Stimulated activated CD4-positive, alpha-beta T cell treated with anti-CD3 and anti-CD28 coated beads, Interleukin-4, amount 100 ng/mL, for 48 hours (primary cell): Measurements from ENCODE around the gene C1QTNF3.
"Not testable (repeated sequence)": the region's sequence is repeated elsewhere in the genome, so short reads cannot be mapped to it uniquely, and the experiment has no call there.

Experiments
- DNase-seq, 2 donors: peaks; one replicate each; pipeline ENCODE4 v3.0.0-alpha.2; 2020; ENCODE audit warnings: low read depth in 2 of 2

C1QTNF3 gene

DNA sequence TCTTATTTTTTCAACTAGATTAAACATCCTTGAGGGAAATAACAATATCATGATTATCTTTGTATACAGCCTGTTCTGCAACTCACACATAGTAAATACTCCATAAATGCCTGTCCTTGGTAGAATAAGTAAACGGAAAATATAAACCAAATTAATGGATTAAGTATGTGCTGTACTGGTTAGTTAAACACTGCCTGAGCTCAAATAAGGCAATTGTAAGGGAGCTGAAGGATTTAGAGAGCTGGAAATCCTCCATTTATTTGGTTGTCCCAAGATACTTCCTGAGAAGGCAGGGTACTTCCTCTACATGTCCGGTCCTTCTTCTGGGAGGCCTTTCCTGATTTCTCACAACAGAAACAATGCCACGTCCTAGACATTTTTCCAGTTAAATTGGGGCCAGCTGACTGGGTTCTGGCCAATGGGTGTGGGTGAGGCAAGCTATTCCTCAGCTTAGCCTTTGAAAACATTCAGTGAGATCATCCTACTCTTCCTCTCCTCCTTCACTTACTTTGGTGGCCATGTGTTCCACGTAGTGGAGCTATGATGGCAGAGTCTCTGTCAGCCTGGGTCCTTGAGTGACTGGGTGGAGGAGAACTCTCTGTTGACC, 8.5 kb upstream of the C1QTNF3 start:
- DNase-seq, result no peak

DNA sequence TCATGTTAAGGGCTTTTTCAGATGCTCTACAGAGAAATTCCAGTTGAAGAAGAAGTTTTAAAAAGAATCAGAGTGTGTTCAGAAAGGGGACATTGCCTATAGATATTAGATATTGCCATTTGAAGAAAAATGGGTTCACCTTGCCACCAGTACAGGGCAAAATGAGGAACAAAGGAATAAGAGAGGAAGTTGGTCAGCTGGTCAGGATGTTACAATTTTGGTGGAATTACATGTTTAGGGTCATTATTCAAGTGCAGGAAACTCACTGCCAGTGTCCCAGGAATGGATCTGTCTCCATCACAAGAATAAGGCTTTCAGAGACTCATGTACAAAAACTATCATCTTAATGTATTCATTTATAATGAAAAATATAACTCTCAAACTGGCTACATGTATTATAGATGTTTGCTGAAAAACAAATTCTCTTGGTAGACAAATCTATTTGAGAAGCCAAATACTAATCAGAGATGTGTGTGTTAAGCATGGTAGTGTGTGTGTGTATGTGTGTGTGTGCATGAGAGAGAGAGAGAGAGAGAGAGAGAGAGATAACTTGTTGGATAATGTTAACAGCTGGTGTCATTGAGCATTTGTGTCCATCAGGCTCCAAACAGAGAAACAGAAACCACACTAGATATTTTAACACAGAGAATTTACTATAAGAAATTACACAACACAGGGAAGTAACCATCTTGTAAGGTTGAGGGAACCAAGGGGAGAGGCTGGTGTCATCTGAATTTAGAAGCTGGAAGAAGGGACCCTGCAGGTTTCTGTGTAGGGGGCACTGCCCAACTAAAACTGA, 5.0 kb upstream of the C1QTNF3 start:
- DNase-seq, result no peak

DNA sequence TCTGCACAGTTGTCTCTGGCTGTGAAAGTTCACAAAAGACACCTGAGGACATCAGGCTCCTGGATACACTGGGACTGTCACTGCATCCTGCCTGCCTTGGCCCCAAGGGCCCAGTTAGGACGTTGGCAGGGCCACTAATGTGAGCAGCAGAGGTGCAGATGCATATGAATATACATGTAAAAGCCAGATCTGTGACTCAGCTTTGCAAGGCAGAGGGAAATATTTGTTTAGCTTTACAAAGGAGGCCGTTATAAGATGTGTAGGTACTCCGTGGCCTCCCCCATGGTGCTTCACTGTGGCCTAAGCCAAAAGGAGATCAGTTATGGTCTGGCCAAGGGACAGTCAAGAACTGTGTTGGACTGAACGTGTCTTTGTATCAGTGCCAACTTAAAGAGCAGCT, 4.1 kb upstream of the C1QTNF3 start:
- no peak for DNase-seq

DNA sequence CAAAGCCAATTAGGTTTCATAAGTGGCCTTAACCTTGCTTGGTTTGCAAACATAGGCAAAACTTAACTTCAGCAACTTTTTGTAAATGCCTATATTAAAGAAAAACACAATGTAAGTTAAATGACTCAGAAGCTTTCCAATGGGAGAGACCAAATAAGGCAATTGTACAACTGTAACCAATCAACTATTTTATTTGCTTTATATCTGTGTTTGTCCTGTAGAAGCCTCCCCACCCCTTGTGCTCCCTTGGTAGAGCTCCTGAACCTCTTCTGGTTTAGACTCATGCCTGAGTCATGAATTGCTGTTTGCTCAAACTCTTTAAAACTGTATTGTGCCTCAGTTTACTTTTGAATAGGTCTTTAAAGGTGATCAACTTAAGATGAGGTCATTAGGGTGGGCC, 3.0 kb upstream of the C1QTNF3 start:
- DNase-seq, result no peak

DNA sequence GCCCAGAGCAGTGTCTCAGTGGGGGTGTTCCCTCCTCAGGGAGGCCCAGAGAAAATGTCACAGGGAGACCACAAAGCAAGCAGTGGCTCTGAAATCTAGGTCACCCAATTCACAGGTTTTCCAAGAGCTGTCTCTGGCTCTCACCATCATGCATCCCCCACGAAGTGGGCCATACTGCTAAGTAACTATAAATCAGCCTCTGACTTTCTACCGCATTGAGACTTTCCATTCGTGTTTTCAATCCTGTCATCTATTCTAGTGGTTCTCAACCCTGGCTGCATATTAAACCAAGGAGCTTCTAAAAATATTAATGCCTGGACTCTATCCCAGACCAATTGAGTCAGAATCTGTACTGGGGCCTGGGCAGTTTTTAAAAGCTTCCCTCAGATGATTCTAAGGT, 2.0 kb upstream of the C1QTNF3 start:
- no peak for DNase-seq

DNA sequence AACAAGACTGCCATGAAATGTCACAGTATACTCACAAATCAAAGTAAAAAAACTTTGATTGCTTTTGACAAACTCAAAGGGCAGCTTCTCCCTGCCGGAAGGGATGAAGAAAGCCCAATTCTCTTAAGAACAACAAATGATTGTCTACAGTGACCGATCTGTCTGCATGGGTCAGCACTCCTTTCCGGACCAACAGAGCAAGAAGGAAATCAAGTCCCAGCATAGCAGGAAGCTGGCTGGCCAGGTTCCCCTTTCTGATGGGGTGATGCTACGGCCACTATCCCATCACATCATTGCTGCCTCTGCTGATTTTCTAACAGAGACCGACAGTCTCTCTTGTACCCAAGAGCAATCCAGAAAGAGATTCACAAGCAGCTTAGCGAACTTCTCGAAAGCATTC, 692 bp downstream of the C1QTNF3 start:
- DNase-seq, result no peak

DNA sequence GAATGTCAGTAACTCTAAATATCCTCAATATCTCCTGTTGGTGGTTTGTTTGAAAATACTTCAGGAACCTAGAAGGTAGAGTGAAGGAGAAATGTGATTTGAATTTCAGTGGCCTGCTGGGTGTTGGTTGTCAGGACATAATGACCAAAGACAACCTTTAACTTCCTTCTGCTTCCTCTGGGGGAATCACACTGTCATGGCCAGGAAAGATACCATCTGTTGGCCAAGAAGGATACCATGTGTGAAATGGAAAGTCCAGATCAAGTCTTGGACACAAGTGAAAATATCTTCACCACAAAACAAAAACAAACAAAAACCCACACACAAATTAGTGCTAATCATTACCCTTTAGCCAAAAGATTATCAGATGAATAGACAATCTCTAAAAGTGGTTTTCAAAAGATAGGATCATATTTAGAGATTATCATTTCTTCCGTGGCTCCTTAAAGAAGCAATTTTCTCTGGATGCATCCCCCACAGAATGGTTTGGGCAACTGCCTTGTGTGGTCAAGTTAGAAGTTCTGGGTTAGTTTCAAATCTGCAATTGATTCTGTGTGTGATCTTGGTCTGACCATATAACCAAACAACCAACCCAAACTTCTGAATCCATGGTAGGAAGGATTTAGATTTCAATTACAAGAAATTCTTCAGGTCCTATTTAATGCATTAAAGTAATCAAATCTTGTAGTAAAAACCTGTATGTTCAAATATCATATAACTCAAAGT, 1.6 kb downstream of the C1QTNF3 start:
- no peak for DNase-seq

DNA sequence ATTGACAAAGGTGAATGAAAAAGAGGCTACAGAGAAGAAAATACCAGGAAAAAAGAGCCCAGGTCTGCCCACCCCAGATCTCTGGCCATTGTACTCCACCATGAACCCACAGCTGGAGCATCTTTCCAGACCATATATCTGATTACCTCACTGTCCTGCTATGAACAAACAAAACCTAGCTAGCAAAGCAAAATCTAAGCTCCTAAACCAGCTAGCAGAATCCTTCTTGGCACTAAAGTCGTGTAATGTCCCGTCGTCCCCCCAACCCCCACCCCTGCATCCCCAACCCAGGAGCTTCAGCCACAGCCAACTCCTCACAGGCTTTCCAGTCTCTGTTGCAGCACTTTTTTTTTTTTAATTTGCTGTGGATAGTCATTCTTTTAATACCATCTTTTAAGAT, 2.5 kb downstream of the C1QTNF3 start:
- DNase-seq, result no peak

DNA sequence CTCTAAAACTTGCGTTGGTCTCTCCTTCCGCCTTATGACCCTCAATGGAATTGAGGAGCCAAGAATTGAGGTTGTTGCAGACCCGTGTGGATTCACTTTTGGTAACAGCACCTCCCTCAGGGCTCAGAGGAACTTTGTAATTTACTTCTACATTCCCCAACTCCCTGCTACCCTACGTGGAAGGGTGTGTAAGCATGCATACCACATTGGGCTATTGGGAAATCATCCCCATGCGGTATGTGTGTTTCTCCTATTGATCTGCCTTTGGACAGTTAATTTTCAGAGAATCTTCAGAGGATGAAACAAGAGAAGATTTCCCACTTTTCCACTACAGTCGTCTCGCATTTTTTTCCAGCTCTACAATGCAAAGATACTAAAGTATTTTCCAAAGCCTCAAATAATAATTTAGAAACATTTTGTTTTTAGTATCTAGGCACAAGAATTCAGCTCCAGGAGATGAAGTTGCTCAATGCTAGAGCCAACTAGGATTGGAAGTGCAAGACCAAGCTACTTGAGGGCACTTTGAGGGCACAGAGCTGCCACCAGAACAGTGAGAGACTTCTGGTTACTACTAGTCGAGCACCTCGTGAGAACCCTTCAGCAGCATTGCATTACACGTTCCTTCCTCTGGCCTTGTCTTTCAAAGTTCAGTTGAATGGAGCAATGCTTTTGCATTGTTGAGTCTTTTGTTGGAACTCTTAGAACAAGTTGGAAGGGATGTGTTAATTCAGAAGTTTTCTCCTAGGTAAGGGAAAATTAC, 3.4 kb downstream of the C1QTNF3 start:
- no peak for DNase-seq

- no peak for DNase-seq
Measured at GRCh38 chr5:34038838-34039237, 4.2 kb downstream of the C1QTNF3 start.

- DNase-seq, result no peak
Measured at GRCh38 chr5:34038390-34038789, 4.6 kb downstream of the C1QTNF3 start.

DNA sequence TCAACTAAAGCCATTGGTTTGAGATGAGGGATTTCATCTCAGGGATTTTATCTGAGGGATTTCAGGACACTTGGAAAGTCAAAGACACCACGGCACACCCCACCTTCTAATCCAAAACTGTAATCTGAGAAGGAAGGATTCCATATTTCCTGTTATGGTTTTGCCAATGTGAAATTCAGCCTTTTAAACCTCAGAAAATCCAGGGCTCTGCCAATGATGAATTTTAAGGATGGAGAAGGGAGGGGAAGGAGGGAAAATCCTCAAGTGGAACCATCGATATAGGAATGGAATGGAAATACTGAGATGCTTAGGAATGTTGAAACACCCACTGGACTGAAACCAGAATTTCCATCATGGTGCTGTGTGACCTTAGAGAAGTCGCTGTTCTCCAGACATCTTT, 5.3 kb downstream of the C1QTNF3 start:
- DNase-seq, result no peak

- DNase-seq, result no peak
Measured at GRCh38 chr5:34035756-34036155, 7.3 kb downstream of the C1QTNF3 start.

DNA sequence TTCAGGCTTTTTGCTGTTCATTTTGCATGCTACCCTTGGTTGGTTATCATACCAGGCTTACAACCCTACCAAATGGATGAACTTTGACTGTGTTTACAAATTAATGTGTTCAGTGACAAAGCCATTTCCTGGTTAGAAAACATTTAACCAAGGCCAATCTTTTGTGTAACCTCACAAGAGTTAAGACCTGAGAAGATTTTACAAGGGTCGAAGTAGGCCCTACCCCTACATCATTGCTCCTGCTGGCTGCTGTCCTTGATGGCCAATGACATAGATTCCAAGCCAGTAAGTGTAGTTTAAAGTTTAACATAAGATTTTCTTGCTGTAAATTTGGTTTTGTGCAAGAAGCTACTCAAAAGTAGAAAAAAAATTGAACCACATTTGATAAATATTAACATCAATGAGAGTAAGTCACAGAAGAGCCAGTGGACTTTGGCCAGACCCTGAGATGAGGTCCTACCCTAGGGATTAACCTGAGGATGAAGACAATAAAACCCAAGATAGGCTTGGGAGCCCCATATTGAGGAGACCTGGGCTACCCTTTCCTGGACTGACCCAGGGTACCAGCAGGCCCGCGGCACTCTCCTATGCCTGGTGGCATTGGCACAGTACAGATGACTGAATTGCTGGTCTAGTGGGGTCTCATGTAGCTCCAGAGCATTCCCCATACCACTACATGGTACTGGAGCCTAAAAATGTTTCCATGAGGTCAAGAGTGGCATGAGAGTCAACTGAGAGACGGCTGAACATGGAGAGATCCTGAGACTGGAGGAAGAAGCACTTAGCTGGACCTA, 8.3 kb downstream of the C1QTNF3 start:
- no peak for DNase-seq

DNA sequence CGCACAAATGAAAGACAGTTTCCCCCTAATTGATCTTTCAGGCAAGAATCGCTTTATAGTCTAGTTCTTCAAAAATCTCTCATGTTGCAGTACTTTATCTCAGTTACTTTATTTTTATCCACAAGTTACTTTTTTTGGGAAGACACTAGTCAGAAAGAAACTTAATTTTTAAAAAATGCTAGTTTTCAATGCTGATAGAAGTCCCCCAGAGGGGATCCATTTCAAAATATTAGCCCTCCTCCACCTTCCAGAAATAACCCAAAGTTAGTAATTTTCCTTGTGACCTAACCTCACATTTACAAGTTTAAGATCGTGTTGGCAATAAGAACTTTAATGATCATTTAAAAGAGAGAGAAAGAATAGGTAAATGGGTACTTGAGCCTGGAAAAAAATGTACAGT, 11.0 kb downstream of the C1QTNF3 start:
- no peak for DNase-seq

- DNase-seq, result no peak
Measured at GRCh38 chr5:34031117-34031516, 11.9 kb downstream of the C1QTNF3 start.

GRCh38 chr5:34030585-34030984, 12.4 kb downstream of the C1QTNF3 start:
- DNase-seq, result not testable (repeated sequence)

- DNase-seq, result no peak
Measured at GRCh38 chr5:34030048-34030447, 13.0 kb downstream of the C1QTNF3 start.

DNA sequence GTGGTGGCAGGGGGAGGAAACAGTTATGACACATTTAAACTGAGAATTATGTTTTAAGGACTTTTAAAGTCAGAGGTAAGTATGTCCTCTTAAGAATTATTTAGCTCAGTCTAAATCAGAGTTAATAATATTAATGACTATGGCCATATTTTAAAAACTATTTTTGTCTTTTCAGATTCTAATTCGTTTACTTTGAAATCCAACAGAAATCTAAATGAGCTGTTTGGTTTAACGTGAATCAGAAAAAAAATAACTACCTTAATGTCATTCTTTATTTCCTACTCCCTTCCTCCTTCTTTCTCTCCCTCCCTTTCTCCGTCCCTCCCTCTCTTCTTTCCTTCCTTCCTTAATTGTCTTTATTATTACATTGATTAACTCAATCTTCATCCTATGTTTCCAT, 14.7 kb downstream of the C1QTNF3 start:
- DNase-seq, result no peak

DNA sequence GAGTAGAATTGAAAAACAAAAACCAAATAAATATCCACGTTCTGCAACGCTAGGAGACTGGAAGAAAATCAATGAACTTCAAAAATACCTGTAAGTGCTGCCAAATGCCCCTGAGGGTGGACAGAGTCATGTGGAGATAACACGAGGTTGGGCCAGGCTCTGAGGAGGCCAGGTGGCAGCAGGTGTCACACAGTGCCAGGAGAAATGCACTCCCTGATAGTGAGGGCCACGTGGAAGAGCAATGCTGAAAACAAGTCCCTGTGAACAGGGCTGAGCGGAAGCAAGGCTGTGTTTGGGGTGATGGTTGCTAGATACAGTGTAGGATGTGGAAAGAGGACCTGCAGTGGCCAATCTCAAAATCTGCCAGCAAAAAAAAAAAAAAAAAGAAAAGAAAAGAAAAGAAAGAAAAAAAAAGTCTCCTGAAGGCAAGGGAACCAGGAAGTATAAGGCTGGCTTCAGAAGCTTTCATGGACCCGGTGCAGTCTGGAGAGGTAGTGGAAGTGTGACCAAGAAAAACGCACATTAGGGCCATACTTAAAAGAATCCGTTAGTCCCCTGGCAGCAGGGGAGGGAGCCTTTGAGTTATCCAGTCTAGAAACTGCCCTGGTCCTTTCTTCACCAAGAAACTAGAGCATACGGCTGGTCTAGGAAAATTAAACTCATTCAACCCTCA, 16.8 kb downstream of the C1QTNF3 start:
- DNase-seq, result no peak
